B cell (primary cell): ENCODE measurements around the gene SLC6A6.

Experiments used
- EZH2 ChIP-seq: IDR thresholded peaks from 2 replicates; pipeline ENCODE4 v1.6.1; 2012; ENCODE audit warnings: borderline replicate concordance, low read depth, mild to moderate bottlenecking, moderate library complexity, low read length; ENCODE audit not compliant: insufficient read depth, poor library complexity, severe bottlenecking
- TF ChIP-seq, protein P1 (sequence below): fragments of 200-600 bp; IDR thresholded peaks from one replicate; pipeline ENCODE4 v1.8.0; 2022; ENCODE audit warnings: antibody characterized with exemption, mild to moderate bottlenecking

DNA sequence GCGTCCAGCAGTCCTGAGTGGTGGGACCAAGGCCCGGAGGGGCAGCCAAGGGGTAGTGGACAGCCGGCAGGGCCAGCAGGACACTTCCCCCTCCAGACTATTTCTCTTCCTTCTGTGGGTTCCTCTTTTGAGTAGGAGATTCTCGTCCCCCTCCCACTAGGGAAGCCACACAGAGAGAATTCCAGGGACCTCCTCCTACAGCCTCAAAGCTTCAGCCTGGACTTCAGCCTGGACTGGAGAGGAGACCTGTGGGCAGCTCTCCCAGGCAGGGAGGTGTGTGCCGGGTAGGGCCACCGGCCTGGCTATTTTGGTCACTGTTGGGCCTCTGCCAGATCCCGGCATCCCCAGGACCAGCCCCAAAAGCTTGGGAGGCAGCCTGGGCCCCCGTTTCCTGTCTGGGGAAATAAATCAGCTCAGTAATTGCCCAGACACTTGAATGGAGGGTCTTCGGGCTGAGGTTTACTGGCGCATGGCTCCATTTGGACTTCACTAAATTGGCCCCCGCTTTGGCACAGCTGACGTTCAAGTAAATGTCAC is 1.3 kb downstream of the SLC6A6 start:
- TF ChIP-seq, protein P1, sequence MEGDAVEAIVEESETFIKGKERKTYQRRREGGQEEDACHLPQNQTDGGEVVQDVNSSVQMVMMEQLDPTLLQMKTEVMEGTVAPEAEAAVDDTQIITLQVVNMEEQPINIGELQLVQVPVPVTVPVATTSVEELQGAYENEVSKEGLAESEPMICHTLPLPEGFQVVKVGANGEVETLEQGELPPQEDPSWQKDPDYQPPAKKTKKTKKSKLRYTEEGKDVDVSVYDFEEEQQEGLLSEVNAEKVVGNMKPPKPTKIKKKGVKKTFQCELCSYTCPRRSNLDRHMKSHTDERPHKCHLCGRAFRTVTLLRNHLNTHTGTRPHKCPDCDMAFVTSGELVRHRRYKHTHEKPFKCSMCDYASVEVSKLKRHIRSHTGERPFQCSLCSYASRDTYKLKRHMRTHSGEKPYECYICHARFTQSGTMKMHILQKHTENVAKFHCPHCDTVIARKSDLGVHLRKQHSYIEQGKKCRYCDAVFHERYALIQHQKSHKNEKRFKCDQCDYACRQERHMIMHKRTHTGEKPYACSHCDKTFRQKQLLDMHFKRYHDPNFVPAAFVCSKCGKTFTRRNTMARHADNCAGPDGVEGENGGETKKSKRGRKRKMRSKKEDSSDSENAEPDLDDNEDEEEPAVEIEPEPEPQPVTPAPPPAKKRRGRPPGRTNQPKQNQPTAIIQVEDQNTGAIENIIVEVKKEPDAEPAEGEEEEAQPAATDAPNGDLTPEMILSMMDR, result no peak
- no peak for TF ChIP-seq EZH2
